GM12891 (cell line): Measurements from ENCODE around the gene CCR8.

ENCODE experiments used
- POLR2A ChIP-seq: IDR thresholded peaks from 2 replicates; pipeline ENCODE4 v1.6.1; 2011; ENCODE audit warnings: low read depth, low read length, control low read depth
- TAF1 ChIP-seq: IDR thresholded peaks from 2 replicates; pipeline ENCODE4 v1.6.1; 2011; ENCODE audit warnings: low read depth, low read length, control low read depth

- TF ChIP-seq POLR2A (no peak), TAF1 (no peak)
Observed at GRCh38 chr3:39372833-39373232, 43.3 kb downstream of the CCR8 start.
